ENCODE measurements around the gene CLPTM1L.

DNA sequence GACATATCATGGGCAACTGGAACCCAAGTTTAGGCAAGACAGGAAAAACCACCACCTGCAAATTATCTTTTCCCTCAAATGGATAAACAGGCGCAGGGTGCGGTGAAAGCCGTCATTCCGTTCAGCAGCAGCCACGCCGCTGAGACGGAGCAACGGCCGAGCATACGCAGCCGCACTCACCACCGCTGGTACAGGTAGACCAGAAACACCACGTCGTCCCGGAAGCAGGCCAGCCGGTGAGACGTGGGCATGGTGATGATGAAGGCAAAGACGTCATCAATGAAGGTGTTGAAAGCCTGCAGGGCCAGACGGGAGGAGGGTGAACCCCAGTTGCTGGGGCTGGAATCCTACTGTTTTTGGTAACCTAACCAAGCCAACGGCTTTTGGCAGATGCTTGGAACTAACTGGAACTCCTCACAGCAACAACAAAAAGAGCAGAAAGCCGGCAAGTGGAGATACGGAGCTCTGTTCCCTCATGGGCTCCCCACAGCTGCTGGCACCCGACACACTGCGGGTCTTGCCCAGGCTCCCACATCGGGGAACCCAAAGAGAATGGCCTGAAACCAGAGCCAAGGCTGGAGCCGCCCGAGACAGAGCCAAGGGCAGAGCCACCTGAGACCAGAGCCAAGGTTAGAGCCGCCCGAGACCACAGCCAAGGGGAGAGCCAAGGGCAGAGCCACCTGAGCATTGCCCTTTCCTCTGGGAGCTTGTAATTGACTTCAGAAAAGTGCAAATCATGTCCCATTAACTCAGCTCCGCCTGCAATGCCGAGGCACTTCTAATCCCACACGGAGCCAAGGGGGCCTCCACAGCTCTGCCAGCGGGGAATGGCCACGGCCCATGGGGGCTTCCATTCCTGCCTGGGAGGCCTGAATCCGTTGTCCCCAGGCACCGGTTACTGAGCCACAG is 24.2 kb downstream of the CLPTM1L start:
- TF ChIP-seq, protein P1, sequence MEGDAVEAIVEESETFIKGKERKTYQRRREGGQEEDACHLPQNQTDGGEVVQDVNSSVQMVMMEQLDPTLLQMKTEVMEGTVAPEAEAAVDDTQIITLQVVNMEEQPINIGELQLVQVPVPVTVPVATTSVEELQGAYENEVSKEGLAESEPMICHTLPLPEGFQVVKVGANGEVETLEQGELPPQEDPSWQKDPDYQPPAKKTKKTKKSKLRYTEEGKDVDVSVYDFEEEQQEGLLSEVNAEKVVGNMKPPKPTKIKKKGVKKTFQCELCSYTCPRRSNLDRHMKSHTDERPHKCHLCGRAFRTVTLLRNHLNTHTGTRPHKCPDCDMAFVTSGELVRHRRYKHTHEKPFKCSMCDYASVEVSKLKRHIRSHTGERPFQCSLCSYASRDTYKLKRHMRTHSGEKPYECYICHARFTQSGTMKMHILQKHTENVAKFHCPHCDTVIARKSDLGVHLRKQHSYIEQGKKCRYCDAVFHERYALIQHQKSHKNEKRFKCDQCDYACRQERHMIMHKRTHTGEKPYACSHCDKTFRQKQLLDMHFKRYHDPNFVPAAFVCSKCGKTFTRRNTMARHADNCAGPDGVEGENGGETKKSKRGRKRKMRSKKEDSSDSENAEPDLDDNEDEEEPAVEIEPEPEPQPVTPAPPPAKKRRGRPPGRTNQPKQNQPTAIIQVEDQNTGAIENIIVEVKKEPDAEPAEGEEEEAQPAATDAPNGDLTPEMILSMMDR (IDR thresholded peaks at IDR 0.05) = no peak
- no peak for TF ChIP-seq POLR2A (IDR thresholded peaks at IDR 0.05)
